ENCODE results near the gene SAXO1. TPM values are rescaled to one million over a fixed set of nuclear protein-coding genes. Genes with fewer than 3 reads are reported as not detected.

SAXO1 gene
- polyA plus RNA-seq, 3 donors: not detected

DNA sequence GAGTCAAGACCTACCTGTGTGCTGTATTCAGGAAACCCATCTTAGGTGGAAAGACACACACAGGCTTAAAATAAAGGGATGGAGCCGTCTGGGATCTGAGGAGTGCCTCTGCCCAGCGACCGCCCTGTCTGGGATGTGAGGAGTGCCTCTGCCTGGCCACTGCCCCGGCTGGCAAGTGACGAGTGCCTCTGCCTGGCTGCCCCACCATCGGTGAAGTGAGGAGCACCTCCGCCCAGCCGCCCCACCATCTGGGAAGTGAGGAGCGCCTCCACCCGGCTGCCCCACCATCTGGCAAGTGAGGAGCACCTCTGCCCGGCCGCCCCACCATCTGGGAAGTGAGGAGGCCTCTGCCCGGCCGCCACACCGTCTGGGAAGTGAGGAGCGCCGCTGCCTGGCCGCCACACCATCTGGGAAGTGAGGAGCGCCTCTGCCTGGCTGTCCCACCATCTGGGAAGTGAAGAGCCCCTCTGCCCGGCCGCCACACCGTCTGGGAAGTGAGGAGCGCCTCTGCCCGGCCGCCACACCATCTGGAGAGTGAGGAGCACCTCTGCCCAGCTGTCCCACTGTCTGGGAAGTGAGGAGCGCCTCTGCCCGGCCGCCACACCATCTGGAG lies 33.7 kb downstream of the SAXO1 start:
- WGBS (ENCODE audit: insufficient coverage): 95% methylated on average over 23 of the region's 28 CpGs
- Histone ChIP-seq H2AFZ (ENCODE audit: insufficient read depth, low read depth, low read length, poor library complexity, severe bottlenecking) (no peak overlapping the region), H3K36me3 (replicated peaks in 1 of 2; ENCODE audit: control insufficient read depth in 1 of 2, insufficient read depth in 2 of 2, low read length in 2 of 2) (no peaks in the 10 kb centered on the region), H3K4me2 (replicated peaks; ENCODE audit: extremely low read depth, low read length, poor library complexity, severe bottlenecking) (no peak overlapping the region), H4K20me1 (ENCODE audit: insufficient read depth, low read length) (no peaks in the 10 kb centered on the region), H3K79me2 (ENCODE audit: insufficient read depth, low read length) (no peaks in the 10 kb centered on the region), H3K4me1 (ENCODE audit: control insufficient read depth in 1 of 2, insufficient read depth in 2 of 2, low read length in 2 of 2) (no peaks in the 10 kb centered on the region), H3K27ac (ENCODE audit: low read depth in 1 of 2, low read length in 2 of 2) (no peak overlapping the region), H3K9me3 (replicated peaks in 1 of 2; ENCODE audit: control insufficient read depth in 1 of 2, insufficient read depth in 1 of 2, low read length in 2 of 2) (peaks cover 0 to 7% of the 10 kb centered on the region in 2 donors), H3K9ac (ENCODE audit: insufficient read depth, low read length, poor library complexity, severe bottlenecking) (no peak overlapping the region), H3K4me3 (replicated peaks in 1 of 3; ENCODE audit: low read depth in 2 of 3, low read length in 3 of 3) (no peak overlapping the region), H3K27me3 (ENCODE audit: control insufficient read depth in 2 of 2, insufficient read depth in 2 of 2, low read length in 2 of 2) (peaks cover 0 to 2% of the 10 kb centered on the region in 2 donors)
- peaks cover 3 to 23% (median 10%) of the 10 kb centered on the region in 7 donors for H3K9me3 Mint-ChIP-seq
- H3K4me3 Mint-ChIP-seq: no peak overlapping the region
- H3K4me1 Mint-ChIP-seq: no peaks in the 10 kb centered on the region
- intact Hi-C loops (cut with micrococcal nuclease): no loop called here
- H3K27ac Mint-ChIP-seq: no peak overlapping the region
- H3K27me3 Mint-ChIP-seq (ENCODE audit: low read depth in 3 of 3): peaks cover 0 to 4% (median 2%) of the 10 kb centered on the region in 3 donors
- no peak for DNase-seq
- TF ChIP-seq, protein P1, sequence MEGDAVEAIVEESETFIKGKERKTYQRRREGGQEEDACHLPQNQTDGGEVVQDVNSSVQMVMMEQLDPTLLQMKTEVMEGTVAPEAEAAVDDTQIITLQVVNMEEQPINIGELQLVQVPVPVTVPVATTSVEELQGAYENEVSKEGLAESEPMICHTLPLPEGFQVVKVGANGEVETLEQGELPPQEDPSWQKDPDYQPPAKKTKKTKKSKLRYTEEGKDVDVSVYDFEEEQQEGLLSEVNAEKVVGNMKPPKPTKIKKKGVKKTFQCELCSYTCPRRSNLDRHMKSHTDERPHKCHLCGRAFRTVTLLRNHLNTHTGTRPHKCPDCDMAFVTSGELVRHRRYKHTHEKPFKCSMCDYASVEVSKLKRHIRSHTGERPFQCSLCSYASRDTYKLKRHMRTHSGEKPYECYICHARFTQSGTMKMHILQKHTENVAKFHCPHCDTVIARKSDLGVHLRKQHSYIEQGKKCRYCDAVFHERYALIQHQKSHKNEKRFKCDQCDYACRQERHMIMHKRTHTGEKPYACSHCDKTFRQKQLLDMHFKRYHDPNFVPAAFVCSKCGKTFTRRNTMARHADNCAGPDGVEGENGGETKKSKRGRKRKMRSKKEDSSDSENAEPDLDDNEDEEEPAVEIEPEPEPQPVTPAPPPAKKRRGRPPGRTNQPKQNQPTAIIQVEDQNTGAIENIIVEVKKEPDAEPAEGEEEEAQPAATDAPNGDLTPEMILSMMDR (IDR thresholded peaks at IDR 0.05): no peak
- H3K36me3 Mint-ChIP-seq: no peaks in the 10 kb centered on the region

DNA sequence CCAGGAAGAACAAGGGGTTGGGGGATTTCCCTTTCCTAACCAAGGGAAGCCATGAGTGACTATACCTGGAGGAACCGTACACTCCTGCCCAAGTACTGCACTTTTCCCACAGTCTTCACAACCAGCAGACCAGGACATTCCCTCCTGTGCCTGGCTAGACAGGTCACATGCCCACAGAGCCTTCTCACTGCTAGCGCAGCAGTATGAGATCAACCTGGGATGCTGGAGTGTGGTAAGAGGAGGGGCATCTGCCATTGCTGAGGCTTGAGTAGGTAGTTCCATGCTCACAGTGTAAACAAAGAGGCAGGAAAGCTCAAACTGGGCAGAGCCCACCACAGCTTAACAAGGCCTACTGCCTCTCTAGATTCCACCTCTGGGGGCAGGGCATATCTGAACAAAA lies 35.9 kb downstream of the SAXO1 start:
- Histone ChIP-seq H3K27ac (ENCODE audit: low read depth in 1 of 2, low read length in 2 of 2) (no peak overlapping the region), H3K27me3 (ENCODE audit: control insufficient read depth in 2 of 2, insufficient read depth in 2 of 2, low read length in 2 of 2) (peaks cover 2 to 3% of the 10 kb centered on the region in 2 donors), H3K79me2 (ENCODE audit: insufficient read depth, low read length) (no peaks in the 10 kb centered on the region), H3K4me2 (replicated peaks; ENCODE audit: extremely low read depth, low read length, poor library complexity, severe bottlenecking) (no peak overlapping the region), H2AFZ (ENCODE audit: insufficient read depth, low read depth, low read length, poor library complexity, severe bottlenecking) (no peak overlapping the region), H3K4me1 (ENCODE audit: control insufficient read depth in 1 of 2, insufficient read depth in 2 of 2, low read length in 2 of 2) (no peaks in the 10 kb centered on the region), H3K36me3 (replicated peaks in 1 of 2; ENCODE audit: control insufficient read depth in 1 of 2, insufficient read depth in 2 of 2, low read length in 2 of 2) (no peaks in the 10 kb centered on the region), H3K9ac (ENCODE audit: insufficient read depth, low read length, poor library complexity, severe bottlenecking) (no peak overlapping the region), H3K4me3 (replicated peaks in 1 of 3; ENCODE audit: low read depth in 2 of 3, low read length in 3 of 3) (no peak overlapping the region), H3K9me3 (replicated peaks in 1 of 2; ENCODE audit: control insufficient read depth in 1 of 2, insufficient read depth in 1 of 2, low read length in 2 of 2) (peaks cover 0 to 7% of the 10 kb centered on the region in 2 donors), H4K20me1 (ENCODE audit: insufficient read depth, low read length) (no peaks in the 10 kb centered on the region)
- Mint-ChIP-seq H3K36me3 (no peaks in the 10 kb centered on the region), H3K27me3 (ENCODE audit: low read depth in 3 of 3) (peaks cover 0 to 4% (median 2%) of the 10 kb centered on the region in 3 donors), H3K27ac (peak overlapping the region in 1 of 7 donors; percentile 19), H3K4me1 (no peaks in the 10 kb centered on the region), H3K9me3 (peaks cover 0 to 21% (median 10%) of the 10 kb centered on the region in 7 donors), H3K4me3 (no peak overlapping the region)
- intact Hi-C loops (cut with micrococcal nuclease): no loop called here
- TF ChIP-seq, protein P1 (IDR thresholded peaks at IDR 0.05): no peak
- 100% methylated on average over 1 of the region's 2 CpGs for WGBS (ENCODE audit: insufficient coverage)
- DNase-seq: no peak
